H54 (cell line): ENCODE measurements around the gene KDM5A.
"Not testable (repeated sequence)": the region's sequence is repeated elsewhere in the genome, so short reads cannot be mapped to it uniquely, and the experiment has no call there.

Experiments
- DNase-seq: peaks from one replicate; pipeline ENCODE4 v3.0.0; 2011; ENCODE audit warnings: low spot score, mixed read lengths; ENCODE audit not compliant: insufficient read length
- FAIRE-seq: peaks from 3 replicates; lab custom pipeline; 2011; peaks lifted over from hg19 to GRCh38; lab: Jason Lieb, UNC
- POLR2A ChIP-seq: IDR thresholded peaks from 2 replicates; pipeline ENCODE4 v1.6.1; 2011; ENCODE audit warnings: low read depth, mild to moderate bottlenecking, low read length

Gene KDM5A

GRCh38 chr12:389142-390096 is at the start of gene KDM5A:
KDM5A (minus strand) TSS chr12:389320; CDS start chr12:389091, 229 bp downstream.
- DNase-seq (peak; percentile 75), FAIRE-seq (peak; percentile 38)
- TF ChIP-seq POLR2A: peak; percentile 43

DNA sequence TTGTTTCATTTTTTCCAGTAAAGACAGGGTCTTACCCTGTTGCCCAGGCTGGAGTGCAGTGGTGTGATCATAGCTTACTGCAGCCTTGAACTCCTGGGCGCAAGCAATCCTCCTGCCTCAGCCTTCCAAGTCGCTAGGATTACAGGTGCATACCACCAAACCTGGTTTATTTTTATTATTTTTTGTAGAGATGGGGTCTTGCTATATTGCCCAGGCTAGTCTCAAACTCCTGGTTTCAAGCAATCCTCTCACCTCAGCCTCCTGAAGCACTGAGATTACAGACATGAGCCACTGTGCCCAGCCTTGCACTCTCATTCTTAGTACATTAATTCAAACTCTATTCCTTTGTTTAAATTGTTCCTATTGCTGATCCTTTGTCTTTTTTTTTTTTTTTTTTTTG is 46.6 kb upstream of the KDM5A start:
- FAIRE-seq: not testable (repeated sequence)

GRCh38 chr12:422526-422925 is 33.4 kb upstream of the KDM5A start:
- DNase-seq: no peak
- no peak for FAIRE-seq
- no peak for TF ChIP-seq POLR2A

More for the DNA sequence above, 46.6 kb upstream of the KDM5A start:
- DNase-seq: not testable (repeated sequence)

DNA sequence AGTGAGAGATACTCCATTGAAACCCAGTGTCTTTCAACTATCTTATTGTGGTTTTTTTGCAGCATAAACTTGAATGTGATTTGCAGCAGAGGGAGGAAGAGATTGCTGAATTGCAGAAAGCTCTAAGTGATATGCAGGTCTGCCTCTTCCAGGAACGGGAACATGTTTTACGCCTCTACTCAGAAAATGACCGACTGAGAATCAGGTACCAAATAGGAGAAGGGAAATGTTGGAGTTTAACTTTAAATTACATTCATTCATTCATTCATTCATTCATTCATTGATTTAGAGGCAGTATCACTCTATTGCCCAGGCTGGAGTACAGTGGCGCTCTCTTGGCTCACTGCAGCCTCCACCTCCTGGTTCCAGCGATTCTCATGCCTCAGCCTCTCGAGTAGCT is 29.3 kb upstream of the KDM5A start:
- FAIRE-seq: no peak
- no peak for TF ChIP-seq POLR2A
- no peak for DNase-seq

DNA sequence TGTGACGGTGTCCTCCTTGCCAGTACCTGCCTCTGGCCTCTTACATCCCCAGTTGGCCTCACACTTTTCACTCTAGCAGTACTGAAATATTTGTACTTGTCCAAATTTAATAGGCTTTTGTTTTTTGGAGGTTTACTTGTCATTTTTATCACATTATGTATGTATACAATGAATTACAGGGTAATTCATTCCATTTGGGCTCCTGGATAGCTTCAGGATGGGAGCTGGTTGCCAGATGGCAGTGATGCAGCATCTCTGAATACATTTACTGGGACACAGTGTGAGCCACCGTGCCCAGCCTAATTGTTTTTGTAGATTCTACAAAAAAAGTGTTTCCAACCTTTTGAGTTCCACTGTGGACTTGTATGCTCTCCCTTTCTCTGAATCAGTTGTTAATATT is 25.7 kb upstream of the KDM5A start:
- no peak for TF ChIP-seq POLR2A
- no peak for FAIRE-seq
- DNase-seq: no peak

GRCh38 chr12:402029-402389 is 12.9 kb upstream of the KDM5A start:
- TF ChIP-seq POLR2A: no peak
- FAIRE-seq (peak; percentile 57), DNase-seq (no peak)

DNA sequence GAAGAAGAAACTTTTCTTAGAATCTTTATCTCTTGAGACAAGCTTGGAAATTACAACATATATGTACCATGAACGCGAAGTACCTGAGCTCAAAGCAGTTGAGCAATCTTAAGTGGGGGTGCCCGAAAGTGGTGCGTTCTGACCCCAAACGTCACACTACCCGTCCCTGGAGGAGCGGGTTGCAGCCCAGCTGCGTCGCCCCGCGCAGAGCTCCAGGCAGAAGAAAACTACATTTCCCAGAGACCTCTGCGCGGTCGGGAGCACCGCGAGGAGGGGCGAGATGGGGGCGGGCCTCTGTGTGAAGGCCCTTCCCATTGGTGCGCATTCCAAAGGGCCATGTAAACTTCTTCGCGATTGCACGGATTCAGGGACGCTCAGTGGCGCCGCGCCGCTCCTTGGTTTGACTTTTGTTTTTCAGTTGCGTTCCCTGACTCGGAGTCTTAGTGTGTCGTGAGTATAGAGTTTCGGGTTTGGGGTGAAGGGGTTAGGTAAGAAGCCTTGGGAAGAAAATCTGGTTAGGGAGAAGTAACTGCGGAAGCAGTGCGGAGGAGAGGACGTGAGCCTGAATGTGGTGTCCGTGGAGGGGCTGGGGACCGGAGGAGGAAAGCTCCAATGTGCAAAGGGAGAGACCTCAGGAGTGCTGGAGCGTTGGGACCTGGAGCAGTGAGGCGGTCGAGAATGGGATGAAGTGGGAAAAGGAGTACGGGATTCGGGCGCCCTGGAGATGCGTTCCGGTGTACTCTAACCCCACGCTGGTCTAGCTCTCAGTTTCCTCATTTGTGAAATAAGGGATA is 12.3 kb upstream of the KDM5A start, which contains the start of gene CCDC77:
TSS of gene CCDC77 (plus strand) at position 410 of the 794 bp plus-strand sequence. CDS start 7,740 bp downstream, outside the sequence.
- DNase-seq (peak; percentile 75), FAIRE-seq (peak; percentile 93)
- TF ChIP-seq POLR2A: peak; percentile 49; the same call in 1 of the 2 replicates

GRCh38 chr12:400828-401227 is 11.7 kb upstream of the KDM5A start:
- no peak for TF ChIP-seq POLR2A
- FAIRE-seq (no peak), DNase-seq (no peak)

DNA sequence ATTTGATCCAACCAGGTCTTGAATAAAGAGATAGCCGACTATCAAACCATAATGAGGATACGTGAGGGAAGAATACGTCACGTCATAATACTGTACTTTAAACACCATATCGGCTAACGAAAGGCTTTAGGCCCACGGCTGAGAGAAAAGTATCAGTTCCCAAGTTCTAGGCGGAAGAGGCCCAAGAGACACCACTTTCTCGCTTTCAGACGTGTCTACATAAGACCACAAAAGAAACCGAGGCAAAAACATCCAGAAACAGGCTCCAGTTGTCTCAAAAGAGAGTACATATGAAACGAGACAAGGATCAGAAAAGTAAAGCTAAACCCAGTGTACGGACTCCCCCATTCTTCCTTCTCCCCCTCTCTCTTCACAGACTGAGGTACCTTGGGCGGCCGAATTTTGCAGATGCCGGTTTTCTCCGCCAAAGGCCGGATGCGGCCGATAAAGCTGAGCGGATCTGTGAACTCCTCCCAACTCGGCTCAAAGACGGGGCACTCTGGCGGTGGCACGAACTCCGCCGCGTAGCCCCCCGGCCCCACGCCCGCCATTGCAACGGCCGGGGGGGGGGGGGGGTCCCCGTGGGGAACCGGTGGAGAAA is 479 bp downstream of the KDM5A start:
- no peak for TF ChIP-seq POLR2A
- DNase-seq (no peak), FAIRE-seq (no peak)

DNA sequence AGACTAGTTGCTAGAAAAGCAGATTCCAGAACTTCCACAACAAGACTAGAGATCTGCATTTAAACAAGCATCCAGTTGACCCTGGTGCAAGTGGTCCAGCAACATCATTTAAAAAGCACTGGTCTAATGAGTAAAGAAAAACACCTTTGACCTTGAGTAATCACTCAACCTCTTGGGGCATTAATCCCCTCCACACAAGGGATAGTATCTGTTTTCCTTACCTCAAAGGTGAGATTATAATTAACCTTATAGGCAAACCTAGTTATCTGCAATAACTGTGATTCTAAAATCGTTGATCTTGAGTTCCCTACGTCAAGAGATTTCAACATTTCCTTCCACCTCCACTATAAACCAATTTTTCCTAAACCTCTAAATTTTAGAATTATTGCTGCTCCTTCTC is 1.1 kb downstream of the KDM5A start:
- TF ChIP-seq POLR2A: no peak
- FAIRE-seq: no peak
- no peak for DNase-seq

- no peak for TF ChIP-seq POLR2A
- DNase-seq: no peak
- no peak for FAIRE-seq
These were observed 2.5 kb downstream of the KDM5A start for GRCh38 chr12:386651-387050.

DNA sequence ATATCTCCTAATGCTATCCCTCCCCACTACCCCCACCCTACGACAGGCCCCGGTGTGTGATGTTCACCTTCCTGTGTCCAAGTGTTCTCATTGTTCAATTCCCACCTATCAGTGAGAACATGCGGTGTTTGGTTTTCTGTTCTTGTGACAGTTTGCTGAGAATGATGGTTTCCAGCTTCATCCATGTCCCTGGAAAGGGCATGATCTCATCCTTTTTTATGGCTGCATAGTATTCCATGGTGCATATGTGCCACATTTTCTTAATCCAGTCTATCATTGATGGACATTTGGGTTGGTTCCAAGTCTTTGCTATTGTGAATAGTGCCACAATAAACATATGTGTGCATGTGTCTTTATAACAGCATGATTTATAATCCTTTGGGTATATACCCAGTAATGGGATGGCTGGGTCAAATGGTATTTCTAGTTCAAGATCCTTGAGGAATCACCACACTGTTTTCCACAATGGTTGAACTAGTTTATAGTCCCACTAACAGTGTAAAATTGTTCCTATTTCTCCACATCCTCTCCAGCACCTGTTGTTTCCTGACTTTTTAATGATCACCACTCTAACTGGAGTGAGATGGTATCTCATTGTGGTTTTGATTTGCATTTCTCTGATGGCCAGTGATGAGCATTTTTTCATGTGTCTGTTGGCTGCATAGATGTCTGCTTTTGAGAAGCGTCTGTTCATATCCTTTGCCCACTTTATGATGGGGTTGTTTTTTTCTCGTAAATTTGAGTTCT is 18.2 kb downstream of the KDM5A start:
- not testable (repeated sequence) for DNase-seq, FAIRE-seq

DNA sequence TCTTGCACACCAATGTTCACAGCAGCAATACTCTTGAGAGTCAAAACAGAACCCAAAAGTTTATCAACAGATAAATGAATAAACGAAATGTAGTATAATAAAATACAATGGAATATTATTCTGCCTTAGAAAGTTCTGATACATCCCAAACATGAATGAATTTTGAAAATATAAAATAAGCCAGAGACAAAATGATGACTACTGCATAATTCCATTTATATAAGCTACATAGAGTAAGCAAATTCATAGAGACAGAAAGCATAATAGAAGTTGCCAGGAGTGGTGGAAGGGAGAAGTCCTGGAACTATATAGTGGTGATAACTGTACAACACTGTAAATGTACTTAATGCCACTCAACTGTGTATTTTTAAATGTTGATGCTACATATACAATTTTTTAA is 21.1 kb downstream of the KDM5A start:
- no peak for TF ChIP-seq POLR2A
- FAIRE-seq (no peak), DNase-seq (no peak)

DNA sequence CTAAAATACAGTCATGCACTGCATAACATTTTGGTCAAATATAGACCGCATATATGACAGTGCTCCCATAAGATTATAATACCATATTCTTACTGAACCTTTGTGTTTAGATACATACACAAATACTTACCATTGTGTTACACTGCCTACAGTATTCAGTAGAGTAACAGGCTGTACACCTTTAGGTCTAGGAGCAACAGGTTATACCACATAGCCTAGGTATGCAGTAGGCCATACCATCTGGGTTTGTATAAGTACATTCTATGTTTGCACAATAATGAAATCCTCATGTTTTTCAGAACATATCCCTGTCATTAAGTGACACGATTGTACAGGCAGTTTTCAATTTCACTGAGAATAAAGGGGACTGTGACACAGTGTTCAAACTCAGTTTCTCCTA is 22.3 kb downstream of the KDM5A start:
- peak; percentile 52 for FAIRE-seq
- no peak for TF ChIP-seq POLR2A
- DNase-seq: no peak
